Type B pancreatic cell (in vitro differentiated cells): ENCODE data around the gene MEGF11. TPM values are rescaled to one million over a fixed set of nuclear protein-coding genes. Genes with fewer than 3 reads are reported as not detected.

Experiments used
- DNase-seq: peaks from one replicate; pipeline ENCODE4 v3.0.0; 2021; ENCODE audit warnings: mixed read lengths; ENCODE audit not compliant: unreplicated experiment; ENCODE audit errors: extremely low spot score
- H3K27ac Mint-ChIP-seq: 2 replicates; pipeline ENCODE4 v1.8.0; 2021; ENCODE audit warnings: mild to moderate bottlenecking, mixed read lengths
- H3K27me3 Mint-ChIP-seq: 2 replicates; pipeline ENCODE4 v1.8.0; 2021; ENCODE audit warnings: mixed read lengths
- H3K36me3 Mint-ChIP-seq: 2 replicates; pipeline ENCODE4 v1.8.0; 2021; ENCODE audit warnings: mixed read lengths
- H3K4me1 Mint-ChIP-seq: one replicate; pipeline ENCODE4 v1.8.0; 2021; ENCODE audit warnings: mixed read lengths; ENCODE audit not compliant: unreplicated experiment
- H3K4me3 Mint-ChIP-seq: 2 replicates; pipeline ENCODE4 v1.8.0; 2021; ENCODE audit warnings: mild to moderate bottlenecking, mixed read lengths
- H3K9me3 Mint-ChIP-seq: 2 replicates; pipeline ENCODE4 v1.8.0; 2021; ENCODE audit warnings: mixed read lengths
- CTCF ChIP-seq: fragments of 200-600 bp; sonication (generic); conservative IDR thresholded peaks from 2 replicates; pipeline ENCODE4 v1.5.0; 2021; ENCODE audit warnings: antibody characterized with exemption, mild to moderate bottlenecking
- total RNA-seq: library from RNA; stranded (reverse); gene quantifications from 2 replicates; pipeline ENCODE4 v1.2.1, GENCODE V29; 2021; ENCODE audit warnings: low replicate concordance

The MEGF11 gene
- total RNA-seq, 1 donor from 2014 or later = 3.3 TPM

DNA sequence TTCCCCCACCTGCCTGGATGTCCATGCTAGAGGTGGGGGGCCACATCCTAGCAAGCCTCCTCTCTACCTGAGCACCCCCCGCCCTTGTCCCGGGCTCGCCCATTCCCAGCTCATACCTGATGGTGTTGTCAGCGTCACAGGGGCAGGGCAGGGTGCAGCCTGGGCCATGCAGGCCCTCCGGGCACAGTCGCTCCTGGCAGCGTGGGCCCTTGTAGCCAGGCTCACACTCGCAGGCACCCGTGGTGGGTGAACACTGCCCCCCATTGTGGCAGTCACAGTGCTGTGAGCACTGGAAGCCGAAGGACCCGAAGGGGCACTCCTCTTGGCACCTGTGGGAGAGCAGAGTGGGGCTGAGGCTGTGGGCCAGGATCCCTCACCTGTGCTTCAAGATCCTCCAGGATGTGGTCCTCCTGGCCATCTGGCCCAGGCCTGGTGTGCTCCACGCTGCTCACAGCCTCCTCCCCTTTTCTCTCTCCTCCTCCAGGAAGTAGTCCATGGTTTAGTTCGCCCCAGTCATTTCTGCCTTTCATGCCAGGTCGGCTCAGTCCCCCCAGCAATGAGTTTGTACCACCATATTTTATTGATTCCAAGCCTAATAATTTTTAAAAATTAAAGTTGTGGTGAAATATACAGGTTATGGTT, 288.6 kb downstream of the MEGF11 start:
- peaks cover 6% of the 10 kb centered on the region for H3K4me1 Mint-ChIP-seq
- no peak overlapping the region for H3K27ac Mint-ChIP-seq
- no peak overlapping the region for H3K4me3 Mint-ChIP-seq
- no peaks in the 10 kb centered on the region for H3K36me3 Mint-ChIP-seq
- no peaks in the 10 kb centered on the region for H3K9me3 Mint-ChIP-seq
- DNase-seq = no peak
- TF ChIP-seq CTCF = no peak
- peaks cover 56% of the 10 kb centered on the region for H3K27me3 Mint-ChIP-seq

GRCh38 chr15:65963911-65964482, 289.6 kb downstream of the MEGF11 start:
- H3K9me3 Mint-ChIP-seq = no peaks in the 10 kb centered on the region
- H3K27ac Mint-ChIP-seq = no peak overlapping the region
- H3K4me3 Mint-ChIP-seq = no peak overlapping the region
- no peak for DNase-seq
- no peak for TF ChIP-seq CTCF
- no peaks in the 10 kb centered on the region for H3K36me3 Mint-ChIP-seq
- H3K27me3 Mint-ChIP-seq = peaks cover 54% of the 10 kb centered on the region
- peaks cover 6% of the 10 kb centered on the region for H3K4me1 Mint-ChIP-seq

DNA sequence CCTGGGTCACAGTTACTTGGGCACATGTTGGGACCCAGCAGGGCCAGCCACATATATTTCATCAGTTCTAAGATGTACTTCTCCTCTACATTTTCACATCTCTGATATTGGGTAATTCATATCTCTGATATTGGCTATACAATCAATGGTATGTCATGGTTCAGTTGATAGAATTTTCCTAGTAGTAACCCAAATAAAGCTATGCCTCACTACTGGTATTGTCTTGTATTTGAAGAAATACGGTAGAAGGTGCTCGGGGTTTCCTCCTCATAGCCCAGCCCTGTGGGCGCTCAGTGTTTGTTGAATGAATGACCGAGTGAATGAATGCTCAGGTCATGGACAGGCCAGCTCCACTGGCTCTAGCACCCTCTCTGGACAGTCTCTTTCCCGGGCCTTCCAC, 290.2 kb downstream of the MEGF11 start:
- Mint-ChIP-seq H3K9me3 (no peaks in the 10 kb centered on the region), H3K4me3 (no peak overlapping the region), H3K36me3 (no peaks in the 10 kb centered on the region), H3K4me1 (peaks cover 6% of the 10 kb centered on the region), H3K27ac (no peak overlapping the region), H3K27me3 (peaks cover 55% of the 10 kb centered on the region)
- TF ChIP-seq CTCF = no peak
- DNase-seq = no peak

- Mint-ChIP-seq H3K4me3 (no peak overlapping the region), H3K27me3 (peaks cover 46% of the 10 kb centered on the region)
- no peak for TF ChIP-seq CTCF
Measured at GRCh38 chr15:65962187-65962586, 291.4 kb downstream of the MEGF11 start.

DNA sequence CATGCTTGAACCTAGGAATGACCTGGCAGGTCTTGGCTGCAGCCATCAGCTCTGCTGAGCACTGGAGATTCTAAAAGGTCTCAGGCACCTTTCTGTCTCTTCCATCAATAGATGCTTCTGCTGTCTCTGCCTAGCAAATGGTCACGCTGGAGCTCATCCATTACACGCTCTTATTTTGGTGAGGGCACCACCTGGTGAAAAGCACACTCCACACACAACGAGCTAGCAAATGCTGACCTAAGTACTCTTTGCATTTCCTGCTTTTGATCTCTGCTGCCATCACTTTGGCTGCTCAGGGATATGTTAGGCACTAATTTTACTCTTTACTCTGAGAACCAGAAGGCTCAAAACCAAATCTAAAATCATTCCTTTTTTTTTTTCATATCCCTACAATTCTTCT, 293.0 kb downstream of the MEGF11 start:
- no peak overlapping the region for H3K27ac Mint-ChIP-seq
- peaks cover 6% of the 10 kb centered on the region for H3K4me1 Mint-ChIP-seq
- no peak for DNase-seq
- peaks cover 45% of the 10 kb centered on the region for H3K27me3 Mint-ChIP-seq
- TF ChIP-seq CTCF = no peak
- H3K36me3 Mint-ChIP-seq = no peaks in the 10 kb centered on the region
- H3K9me3 Mint-ChIP-seq = no peaks in the 10 kb centered on the region
- no peak overlapping the region for H3K4me3 Mint-ChIP-seq

More at GRCh38 chr15:65962187-65962586, 291.4 kb downstream of the MEGF11 start:
- Mint-ChIP-seq H3K9me3 (no peaks in the 10 kb centered on the region), H3K36me3 (no peaks in the 10 kb centered on the region), H3K27ac (no peak overlapping the region), H3K4me1 (peaks cover 6% of the 10 kb centered on the region)
- no peak for DNase-seq
